Islet of Langerhans (tissue), 1 donor: ENCODE measurements around the gene MRGPRX2.

ENCODE experiments used
- FAIRE-seq: peaks from one replicate; lab custom pipeline; 2011; peaks lifted over from hg19 to GRCh38; lab: Jason Lieb, UNC

MRGPRX2 gene

DNA sequence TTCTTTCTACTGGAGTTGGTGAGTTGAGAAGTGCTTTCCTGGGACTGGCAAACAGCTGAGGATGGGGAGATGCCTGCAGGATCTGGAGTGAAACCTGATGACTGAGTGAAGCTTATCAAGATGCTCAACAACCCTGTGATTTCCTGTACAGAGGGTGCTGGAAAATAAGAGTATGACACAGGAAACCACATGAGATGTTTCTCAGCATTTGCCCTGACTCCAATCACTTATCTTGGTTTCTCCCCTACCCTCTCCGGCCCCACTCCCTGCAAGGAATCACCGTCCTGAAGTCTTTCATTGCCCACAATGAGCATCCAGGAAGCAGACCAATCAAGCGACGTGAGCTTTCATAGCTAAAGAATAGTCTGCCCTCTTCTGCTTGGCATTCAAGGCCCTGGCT, at the start of gene MRGPRX2:
Gene MRGPRX2, minus strand, starts transcription at position 89 of the 400 bp plus-strand sequence. CDS start 4,315 bp downstream, outside the sequence.
- FAIRE-seq: no peak

DNA sequence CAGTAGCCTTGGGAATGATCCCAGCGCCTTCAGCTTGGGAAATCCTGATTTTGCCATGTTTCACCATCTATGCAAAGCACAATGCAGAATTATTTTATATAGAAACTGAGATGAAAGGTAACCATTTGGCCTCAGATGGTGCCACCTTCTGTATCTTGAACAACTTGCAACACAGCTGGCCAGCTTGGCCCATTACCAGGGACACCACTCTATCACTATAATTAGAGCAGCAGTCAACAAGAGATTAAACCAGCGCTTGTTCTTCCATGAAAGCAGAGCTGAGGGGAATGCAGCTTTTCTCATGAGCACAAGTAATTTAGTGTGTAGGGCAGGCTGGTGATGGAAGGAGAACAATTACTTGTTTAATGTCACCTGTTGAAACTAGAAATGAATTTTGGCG, 49.8 kb upstream of the MRGPRX2 start:
- no peak for FAIRE-seq

DNA sequence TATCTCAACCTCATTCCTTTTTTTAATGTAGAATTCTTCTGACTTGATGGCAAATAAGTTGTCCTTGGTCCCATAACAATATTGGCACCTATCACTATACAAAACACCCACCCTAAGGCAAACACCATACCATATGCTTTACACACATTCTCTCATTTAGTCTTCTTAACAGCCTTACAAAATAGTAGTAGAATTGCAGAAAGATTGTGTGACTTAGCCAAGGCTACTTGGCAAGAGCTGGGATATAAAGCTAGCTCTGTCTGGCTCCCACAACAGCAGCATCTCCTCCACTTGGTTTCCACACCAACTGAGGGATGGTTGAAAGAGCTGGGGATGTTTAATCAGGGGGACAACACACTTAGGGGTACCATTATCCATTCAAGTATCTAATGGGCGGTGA, 46.6 kb upstream of the MRGPRX2 start:
- FAIRE-seq: no peak

DNA sequence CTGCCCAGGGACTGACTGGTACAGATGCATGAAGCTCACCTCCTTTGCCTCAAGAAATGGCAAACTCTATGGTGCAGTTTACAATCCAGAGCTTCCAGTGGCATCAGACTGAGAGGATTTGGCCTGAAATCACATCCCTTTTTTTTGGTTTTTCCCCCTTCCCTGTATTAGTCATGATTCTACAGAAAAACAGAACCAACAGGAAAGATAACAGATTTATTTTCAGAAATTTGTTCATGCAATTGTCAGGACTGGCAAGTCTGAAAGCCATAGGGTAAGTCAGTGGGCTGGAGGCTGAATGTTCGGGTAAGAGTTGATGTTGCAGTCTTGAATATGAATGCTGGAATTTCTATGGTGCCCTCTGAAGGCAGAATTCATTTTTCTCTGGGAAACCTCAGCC, 44.5 kb upstream of the MRGPRX2 start:
- FAIRE-seq: no peak

DNA sequence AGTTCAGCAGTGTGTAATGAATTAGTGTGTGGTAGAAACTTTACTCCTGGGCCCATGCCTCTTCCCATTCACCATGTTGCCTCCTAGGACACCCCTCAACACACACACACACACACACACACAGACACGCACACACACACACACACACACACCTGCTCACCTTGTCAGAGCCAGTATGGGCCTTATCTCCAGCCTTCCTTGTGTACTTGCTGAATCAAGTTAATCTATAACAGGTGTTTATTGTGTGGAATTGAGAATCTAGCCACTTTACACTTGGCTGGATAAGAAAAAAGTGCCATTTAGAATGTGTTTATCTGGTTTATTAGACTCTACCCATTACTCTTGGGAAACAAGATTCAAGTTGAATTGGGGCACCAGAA, 42.0 kb upstream of the MRGPRX2 start:
- FAIRE-seq: no peak

DNA sequence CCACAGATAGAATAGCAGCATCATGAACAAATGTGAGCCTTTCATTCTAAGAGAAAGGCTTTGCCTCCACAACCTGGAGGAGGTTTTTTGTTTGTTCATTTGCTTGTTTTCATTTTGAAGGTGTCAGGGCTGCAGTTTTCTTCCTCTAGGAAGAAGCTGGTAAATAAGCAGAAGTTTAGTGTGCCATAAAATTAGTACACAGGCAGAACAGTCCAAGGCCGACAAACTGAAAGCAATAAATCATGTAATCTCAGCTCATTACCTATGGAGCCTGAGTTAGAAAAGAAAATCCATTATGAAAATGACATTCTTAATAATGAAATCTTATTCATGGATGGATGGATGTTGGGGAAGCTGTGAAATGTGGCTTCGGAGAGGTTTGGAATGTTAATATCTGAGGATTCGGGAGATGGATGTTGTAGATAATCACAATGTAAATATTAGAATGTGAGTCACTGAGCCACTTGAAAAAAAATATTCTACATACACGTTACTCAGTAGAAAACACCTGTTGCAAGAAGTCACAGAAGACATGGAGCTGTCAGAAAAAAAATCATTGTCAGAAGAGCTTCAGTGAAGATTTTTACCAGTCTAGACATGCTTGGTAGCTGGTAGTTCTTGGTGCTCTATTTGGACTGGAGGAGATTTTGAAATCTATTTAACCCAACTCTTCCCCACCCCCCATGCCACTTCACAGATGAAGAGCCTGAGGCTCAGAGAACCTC, 41.4 kb upstream of the MRGPRX2 start:
- FAIRE-seq: peak; percentile 74

DNA sequence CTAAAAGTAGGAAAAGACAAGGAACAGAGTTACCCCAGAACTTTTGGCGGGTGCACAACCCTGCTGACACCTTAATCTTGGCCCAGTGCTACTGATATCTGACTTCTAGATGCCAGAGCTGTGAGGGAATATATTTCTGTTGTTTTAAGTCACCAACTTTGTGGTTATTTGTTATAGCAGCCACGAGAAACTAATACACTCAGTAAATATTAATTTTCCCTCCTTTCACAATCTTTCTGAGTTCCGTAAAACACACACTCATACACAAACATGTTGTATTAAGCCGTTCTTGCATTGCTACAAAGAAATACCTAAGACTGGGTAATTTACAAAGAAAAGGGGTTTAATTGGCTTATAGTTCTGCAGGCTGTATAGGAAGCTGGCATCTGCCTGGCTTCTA, 40.4 kb upstream of the MRGPRX2 start:
- no peak for FAIRE-seq

DNA sequence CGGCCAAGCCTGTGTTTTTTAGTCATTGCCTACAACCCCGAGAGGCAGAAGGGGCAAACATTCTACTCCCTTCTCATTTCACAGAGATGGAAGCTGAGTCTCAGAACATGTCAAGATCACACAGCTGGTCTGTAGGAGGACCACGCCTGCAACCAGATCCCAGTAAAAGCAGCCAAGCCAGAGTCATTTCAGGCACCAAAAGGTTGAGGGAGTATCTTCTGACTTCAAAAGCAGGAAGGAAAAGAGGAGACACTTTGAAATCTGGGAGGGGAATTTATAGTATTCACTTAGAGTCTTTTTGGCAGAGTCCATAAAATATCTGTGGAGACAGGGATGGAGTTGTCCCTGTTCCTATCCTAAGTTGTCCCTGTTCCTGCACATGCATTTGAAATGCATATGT, 38.6 kb upstream of the MRGPRX2 start:
- no peak for FAIRE-seq

DNA sequence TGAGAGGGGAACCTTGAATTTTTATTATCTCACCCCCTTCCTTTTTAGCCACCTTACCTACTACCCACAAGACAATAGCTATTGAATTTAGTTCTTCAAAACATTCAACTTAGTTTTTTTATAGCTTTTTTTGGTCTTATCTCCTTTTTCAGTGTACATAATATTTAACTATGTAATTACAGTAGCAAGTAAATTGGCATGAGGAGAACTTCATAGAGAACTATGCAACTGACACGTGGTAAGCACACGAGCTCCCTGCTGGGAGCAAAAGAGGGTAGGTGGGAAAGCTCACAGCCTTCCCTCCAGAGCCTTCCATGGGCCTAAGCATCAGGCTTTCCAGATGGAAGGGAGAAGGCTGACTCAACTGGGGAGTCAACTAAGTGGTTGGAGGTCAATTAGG, 34.3 kb upstream of the MRGPRX2 start:
- FAIRE-seq: no peak

DNA sequence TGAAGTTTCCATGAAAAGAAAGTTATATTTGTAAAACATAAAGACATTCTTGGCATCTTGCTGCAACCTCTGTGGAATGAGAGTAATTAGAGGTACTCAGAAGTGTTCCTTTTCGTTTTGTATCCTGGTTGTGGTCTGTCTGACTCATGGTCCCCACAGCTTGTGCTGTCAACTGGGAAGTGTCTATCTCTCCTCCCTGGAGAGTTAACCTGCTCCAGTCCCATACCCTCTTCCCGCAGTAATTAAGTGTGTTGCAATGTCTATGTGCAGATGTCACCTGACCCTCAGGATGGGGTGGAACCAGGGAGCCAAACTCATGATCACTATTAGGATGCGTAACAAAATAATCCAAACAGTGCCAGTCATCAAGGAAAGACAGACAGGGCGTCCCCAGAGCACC, 33.5 kb upstream of the MRGPRX2 start:
- no peak for FAIRE-seq

DNA sequence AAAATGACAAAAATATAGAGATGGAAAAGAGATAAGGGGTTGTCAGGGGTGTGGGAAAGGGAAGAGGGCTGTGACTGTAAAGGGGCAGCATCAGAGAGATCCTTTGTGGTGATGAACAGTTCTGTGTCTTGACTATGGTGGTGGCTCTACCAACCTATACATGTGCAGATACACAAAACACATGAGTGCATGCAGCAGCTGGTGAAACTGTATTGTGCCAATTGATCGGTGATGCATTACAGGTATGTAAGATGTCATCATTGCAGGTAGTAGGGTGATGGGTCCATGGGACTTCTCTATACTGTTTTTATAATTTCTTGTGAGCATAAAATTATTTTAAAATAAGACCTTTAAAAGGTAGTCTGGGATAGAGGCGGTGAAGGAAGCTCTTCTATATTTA, 32.3 kb upstream of the MRGPRX2 start:
- FAIRE-seq: no peak

DNA sequence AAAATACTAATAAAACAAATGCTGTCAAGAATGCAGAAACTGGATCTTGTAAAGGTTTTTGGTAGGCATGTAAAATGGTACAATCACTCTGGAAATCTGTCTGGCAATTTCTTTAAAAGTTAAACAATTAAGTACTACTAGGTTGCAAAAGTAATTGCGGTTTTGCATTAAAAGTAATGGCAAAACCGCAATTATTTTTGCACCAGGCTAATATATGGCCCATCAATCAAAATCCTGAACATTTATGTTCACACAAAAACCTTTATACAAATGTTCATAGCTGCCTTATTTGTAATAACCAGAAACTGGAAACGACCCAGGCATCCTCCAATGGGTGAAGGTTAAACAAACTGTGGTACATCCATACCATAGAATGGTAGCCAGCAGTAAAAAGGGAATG, 31.8 kb upstream of the MRGPRX2 start:
- no peak for FAIRE-seq

DNA sequence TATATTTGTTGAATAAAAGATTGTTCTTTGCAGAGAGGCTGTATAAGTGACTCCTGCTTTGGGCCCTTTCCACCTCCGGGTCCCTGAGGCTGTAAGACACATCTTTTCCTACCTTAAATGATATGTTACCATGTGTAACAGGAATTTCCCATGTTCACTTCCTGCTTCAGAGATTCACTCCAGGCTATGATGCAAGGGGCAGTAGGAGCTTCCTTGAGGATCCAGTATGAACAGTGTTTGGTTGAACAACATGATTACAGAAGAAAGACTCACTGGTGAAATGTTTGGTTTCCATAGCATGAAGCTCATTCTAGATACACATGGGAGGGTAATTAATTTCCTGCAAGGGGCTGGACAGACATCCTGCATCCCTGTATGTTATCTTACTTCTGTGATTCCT, 30.8 kb upstream of the MRGPRX2 start:
- FAIRE-seq: no peak

DNA sequence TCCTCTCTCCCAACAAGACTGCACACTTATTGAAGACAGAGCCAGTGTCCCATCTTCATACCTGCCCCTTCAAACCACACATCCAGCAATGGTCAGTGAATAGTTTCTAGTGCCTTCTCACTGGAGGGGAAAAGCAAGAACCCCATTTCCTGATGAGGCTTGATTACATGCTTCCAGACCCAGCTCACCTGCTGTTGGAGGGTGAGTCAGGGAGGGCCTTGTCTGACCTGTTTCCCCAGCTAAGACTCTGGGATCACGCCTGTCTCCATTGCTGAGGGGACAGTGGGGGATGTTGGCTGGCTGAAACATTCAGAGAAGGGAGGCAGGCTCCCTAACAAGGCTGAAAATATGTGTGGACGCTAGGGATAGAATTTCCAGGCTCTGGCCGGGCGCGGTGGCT, 28.9 kb upstream of the MRGPRX2 start:
- FAIRE-seq: no peak

DNA sequence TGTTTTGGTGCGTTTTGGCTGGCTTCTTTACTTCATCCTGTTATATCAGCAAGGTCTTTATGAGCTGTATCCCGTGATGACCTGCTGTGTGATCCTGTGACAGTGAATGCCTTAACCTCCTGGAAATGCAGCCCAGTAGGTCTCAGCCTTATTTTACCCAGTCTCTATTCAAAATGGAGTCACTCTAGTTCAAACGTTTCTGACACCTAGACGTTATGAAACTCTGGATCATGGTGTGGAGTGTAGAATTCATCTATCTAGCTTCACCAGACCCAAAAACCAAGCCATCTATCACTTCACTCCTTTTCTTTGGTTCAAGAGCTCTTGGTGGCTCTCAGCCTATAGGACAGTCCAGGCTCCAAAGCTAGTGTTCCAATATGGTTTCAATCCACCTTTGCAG, 28.3 kb upstream of the MRGPRX2 start:
- no peak for FAIRE-seq

DNA sequence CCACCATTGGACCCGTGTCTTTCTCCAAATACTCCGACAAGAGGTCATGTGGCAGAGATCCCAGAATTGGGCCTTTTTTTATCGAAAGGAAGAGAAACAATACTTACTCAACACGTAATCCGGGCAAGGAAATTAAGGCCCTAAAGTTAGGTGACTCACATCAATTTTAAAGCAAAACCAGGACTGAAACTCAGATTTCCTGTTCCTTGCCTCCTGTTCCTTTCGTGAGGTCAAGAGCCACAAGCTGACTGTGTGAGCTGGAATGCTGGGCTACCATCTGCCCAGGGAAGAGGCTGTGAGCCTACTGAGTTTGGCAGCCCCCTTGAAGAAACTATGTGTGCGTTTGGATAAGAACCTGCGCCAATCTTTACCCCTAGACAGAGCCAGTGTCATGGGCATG, 27.1 kb upstream of the MRGPRX2 start:
- no peak for FAIRE-seq

DNA sequence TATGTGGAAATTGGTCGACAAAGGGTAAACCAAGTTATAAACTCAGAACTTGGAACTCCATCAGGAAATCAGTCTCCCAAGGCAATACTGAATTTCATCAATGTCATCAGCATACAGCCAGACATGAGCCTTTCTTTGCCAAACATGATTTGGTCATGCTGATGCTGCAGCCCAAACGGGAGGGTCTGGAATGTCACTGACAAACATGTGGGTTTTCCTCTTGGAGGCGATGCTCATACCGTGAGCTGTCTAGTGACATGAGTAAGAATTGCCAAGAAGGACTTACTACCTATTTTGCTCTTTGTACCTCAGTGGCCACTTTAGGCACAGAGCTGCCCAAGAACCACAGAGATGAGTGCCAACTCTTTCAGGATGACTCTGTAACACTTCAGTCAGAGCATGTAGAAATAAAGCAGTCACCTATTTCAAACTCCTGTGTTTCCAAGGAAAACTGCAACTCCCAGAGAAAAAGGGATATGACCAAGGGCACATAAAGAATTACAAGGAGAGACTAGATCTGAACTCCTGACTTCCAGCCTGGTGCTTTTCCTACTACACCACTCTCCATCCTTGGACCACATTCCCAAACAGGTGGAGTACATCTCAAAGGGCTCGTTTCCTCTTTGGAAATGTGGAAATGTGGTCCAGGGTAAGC, 24.3 kb upstream of the MRGPRX2 start:
- no peak for FAIRE-seq

DNA sequence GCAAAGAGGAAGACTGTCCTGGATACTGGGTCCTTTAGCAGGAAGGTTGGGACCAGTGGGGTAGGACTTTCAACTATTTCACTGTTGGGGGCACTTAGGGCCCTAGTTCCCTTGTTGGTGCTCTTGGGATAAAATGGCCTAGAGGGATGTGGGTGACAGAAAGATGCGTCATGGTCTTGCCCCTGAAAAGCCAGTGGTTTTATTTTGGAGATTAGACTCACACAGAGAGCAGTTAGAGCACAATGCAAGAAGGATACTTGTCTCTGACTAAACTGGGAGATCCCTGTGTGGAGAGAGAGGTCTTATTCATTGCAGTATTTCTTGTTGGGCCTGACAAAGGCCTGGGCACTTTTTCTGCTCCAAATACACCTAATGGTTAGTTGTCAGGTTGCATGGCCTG, 22.6 kb upstream of the MRGPRX2 start:
- FAIRE-seq: no peak

DNA sequence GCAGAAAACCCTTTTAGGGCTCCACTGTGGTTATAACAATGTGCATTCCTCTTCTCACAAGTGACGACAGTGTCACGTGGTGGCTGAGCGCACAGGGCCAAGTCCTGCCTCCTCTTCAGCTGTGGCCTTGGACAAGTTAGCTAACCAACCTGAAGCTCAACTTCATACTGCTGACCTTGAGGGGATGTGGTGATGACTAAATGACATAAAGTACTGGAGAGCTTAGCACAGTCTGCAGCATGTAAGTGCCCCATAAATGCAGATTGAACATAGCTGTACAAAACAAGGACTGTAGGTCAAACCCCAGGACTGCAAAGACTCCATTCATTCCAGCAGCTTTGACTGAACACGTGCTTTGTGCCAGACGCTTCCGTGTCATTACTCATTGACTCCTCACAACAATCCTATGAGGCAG, 20.1 kb upstream of the MRGPRX2 start:
- no peak for FAIRE-seq

DNA sequence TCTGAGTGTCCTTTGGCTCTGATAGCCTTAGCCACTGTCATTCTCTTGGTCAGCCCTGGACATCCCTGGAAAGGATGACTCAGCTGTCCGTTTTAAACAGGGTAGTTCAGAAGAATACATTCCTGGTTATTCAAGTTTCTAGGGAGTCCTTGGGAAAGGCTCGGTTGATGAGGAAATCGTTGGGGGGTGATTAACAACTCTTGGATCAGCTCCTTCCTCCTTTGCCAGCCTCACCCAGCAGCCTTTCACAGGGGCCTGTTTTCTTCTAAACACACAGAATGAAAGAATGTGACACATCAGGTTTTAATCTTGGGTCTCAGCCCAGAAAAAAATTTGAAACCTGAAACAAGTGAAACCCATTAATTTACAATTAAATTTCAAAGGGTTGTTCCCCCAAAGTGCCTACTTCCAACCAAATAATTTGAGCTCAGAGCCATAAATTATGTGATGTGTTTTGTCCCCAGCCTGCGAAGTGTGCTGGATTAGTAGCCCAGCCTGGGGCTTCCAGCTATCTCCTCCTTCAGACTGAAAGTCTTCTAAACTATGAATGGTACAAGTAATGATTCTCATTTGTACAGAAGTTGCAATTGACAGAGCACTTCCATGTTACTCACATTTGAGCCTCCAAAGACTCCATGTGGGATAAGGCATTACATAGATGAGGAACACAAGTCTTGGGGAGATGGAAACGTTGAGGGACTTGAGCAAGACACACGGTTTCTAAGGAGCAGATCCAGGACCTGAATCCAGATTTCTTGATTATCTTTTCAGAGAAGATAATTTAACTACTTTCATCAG, 19.3 kb upstream of the MRGPRX2 start:
- FAIRE-seq: no peak

DNA sequence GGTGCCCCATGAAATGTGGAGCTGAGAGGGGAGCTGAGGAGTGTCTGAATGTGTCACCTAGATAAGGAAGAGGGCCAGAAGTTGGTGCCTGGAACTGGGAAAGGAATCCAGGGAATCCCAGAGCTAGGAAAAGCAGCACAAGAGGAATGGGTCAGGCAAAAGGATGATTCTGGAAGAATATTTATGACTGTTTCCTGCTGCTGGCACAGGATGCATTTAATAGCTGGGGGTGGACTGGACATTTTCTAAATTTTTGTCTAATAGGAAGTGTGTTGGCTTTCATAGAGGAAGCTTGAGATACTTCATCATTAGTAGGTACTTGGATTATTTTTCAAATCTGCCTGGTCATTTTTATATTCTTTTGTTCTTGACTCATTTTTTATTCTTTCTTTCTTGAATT, 17.4 kb upstream of the MRGPRX2 start:
- no peak for FAIRE-seq

DNA sequence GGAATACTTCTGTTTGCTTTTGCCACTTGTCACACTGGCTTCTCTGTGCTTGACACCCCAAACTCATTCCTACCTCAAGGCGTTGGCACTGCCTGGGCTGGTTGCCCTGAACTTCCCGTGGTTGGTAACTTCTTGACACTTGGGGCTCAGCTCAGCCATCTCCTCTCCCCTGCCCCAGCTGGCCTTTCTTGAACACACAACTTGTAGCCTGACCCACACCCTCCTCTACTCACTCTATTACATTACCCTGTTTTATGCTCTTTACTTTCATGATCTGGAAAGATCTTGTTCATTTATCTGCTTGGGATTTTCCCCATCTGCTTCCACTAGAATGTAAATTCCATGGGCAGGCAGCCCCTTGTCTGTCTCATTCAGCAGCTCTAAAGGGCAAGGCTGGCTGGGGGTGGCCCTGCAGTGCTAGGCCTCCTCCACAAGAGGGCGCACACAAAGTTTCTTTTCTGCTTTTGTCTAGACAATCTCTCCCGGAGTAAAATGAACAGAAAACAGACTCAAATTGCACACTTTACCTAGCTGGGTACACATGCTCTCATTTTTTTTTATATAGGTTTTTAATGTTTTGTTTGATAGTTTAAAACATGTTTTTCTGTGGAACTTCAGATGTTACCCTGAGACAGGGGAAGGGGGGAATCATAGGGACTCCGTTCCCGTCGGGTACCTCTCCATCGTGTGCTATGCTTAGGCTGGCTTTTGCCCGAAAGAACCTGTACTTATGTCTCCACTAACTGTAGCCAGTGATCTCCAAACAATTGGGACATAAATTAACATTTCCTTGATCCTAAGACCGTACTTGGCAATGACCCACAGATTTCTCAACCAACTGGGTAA, 16.4 kb upstream of the MRGPRX2 start:
- FAIRE-seq: peak; percentile 75

DNA sequence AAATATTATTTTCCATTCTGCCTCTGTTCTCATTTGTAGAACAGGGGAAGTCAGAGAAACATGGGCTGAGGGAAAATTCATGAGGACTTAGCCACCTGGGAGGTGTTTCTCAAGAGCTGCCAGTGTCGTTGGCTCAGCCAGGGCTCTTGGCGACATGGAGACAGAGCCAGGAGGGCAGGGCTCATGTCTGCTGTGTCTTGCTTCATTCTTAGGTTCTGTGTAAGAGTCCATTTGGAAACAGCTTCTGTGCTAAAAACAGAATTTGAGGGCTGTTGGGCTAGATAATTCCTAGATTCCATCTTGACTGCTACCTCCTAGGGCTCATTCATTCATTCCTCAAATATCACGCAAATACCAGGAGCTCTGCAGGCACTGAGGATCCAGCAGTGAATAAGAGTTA, 15.1 kb upstream of the MRGPRX2 start:
- no peak for FAIRE-seq
